Endothelial cell of umbilical vein (primary cell): ENCODE results near the gene TOMM6. TPM values are rescaled to one million over a fixed set of nuclear protein-coding genes. Genes with fewer than 3 reads are reported as not detected.

Experiments used
- BruUV-seq: library from RNA; stranded (reverse); fragments of 400-500 nt; replicated peaks from 2 replicates; lab custom pipeline; 2021; lab: Mats Ljungman, UMichigan
- CTCF ChIA-PET: fragments of 300-600, 350-600 bp; sonication (Branson Sonifier 250); formaldehyde crosslinking; loops from one replicate; lab custom pipeline; 2021; ENCODE audit warnings: antibody characterized with exemption, inconsistent platforms; lab: Charles Lee
- POLR2A ChIA-PET: fragments of 300-600, 350-600 bp; sonication (Branson Sonifier 250); formaldehyde crosslinking; loops from one replicate; lab custom pipeline; 2021; ENCODE audit warnings: antibody characterized with exemption, inconsistent platforms; lab: Charles Lee
- DNase-seq: peaks from one replicate; pipeline ENCODE4 v3.0.0-alpha.2; 2011; ENCODE audit warnings: low read depth, low spot score
- FAIRE-seq: peaks from 2 replicates; lab custom pipeline; 2011; peaks lifted over from hg19 to GRCh38; lab: Jason Lieb, UNC
- H2AFZ ChIP-seq: 2 replicates; pipeline ENCODE4 v1.6.0; 2012; ENCODE audit warnings: low read depth, low read length, control low read depth, inconsistent platforms
- H3K27ac ChIP-seq: 2 replicates; pipeline ENCODE4 v1.5.1; 2011; ENCODE audit warnings: low read depth, mild to moderate bottlenecking, control low read depth, low read length, moderate library complexity; ENCODE audit not compliant: insufficient read depth
- H3K27me3 ChIP-seq, 2 experiments: 2 replicates each; pipeline versions ENCODE4 v1.6.0 to v1.6.1; 2011; ENCODE audit warnings: low read length in 2 of 2, mixed read lengths in 1 of 2; ENCODE audit not compliant: control insufficient read depth in 2 of 2, insufficient read depth in 2 of 2
- H3K36me3 ChIP-seq, 2 experiments: 2 replicates in 1 of 2; 3 replicates in 1 of 2; pipeline ENCODE4 v1.5.1; 2011; ENCODE audit warnings: low read length in 2 of 2, mild to moderate bottlenecking in 1 of 2, moderate library complexity in 1 of 2; ENCODE audit not compliant: control insufficient read depth in 2 of 2, insufficient read depth in 2 of 2; ENCODE audit errors: extremely low read depth in 1 of 2
- H3K4me1 ChIP-seq: 3 replicates; pipeline ENCODE4 v1.5.1; 2011; ENCODE audit warnings: mild to moderate bottlenecking, low read length; ENCODE audit not compliant: control insufficient read depth, insufficient read depth; ENCODE audit errors: extremely low read depth
- H3K4me2 ChIP-seq: 2 replicates; pipeline ENCODE4 v1.6.1; 2011; ENCODE audit warnings: low read length, control low read depth, mixed read lengths; ENCODE audit not compliant: insufficient read depth
- H3K4me3 ChIP-seq, 3 experiments: fragments of 200-600 bp in 1 of 3; sonication (generic), shearing (Covaris generic) in 1 of 3; replicated peaks in 1 of 3; 2 replicates each; pipeline ENCODE4 v1.5.1; 2011 to 2016; ENCODE audit warnings: control low read depth in 3 of 3, low read length in 3 of 3, mild to moderate bottlenecking in 2 of 3, inconsistent platforms in 1 of 3, low read depth in 1 of 3, moderate library complexity in 1 of 3; ENCODE audit not compliant: insufficient read depth in 1 of 3
- H3K79me2 ChIP-seq: 2 replicates; pipeline ENCODE4 v1.6.0; 2012; ENCODE audit warnings: low read length, inconsistent platforms; ENCODE audit not compliant: control insufficient read depth, insufficient read depth
- H3K9ac ChIP-seq: replicated peaks from 2 replicates; pipeline ENCODE3; 2011; ENCODE audit warnings: low read length, control low read depth; ENCODE audit not compliant: insufficient read depth; ENCODE audit errors: extremely low read depth
- H3K9me1 ChIP-seq: replicated peaks from 3 replicates; pipeline ENCODE4 v1.6.0; 2011; ENCODE audit warnings: mild to moderate bottlenecking, low read length; ENCODE audit not compliant: control insufficient read depth, insufficient read depth; ENCODE audit errors: extremely low read depth
- H3K9me3 ChIP-seq: replicated peaks from 2 replicates; pipeline ENCODE4 v1.5.1; 2012; ENCODE audit warnings: low read length, inconsistent platforms; ENCODE audit not compliant: control insufficient read depth, insufficient read depth
- H4K20me1 ChIP-seq: replicated peaks from 2 replicates; pipeline ENCODE3; 2011; ENCODE audit warnings: mild to moderate bottlenecking, low read length; ENCODE audit not compliant: control insufficient read depth, insufficient read depth; ENCODE audit errors: extremely low read depth
- EZH2 ChIP-seq: IDR thresholded peaks from 2 replicates; pipeline ENCODE4 v1.6.1; 2012; ENCODE audit warnings: borderline replicate concordance, low read depth, mild to moderate bottlenecking, moderate library complexity, low read length, inconsistent platforms; ENCODE audit not compliant: severe bottlenecking
- FOS ChIP-seq: IDR thresholded peaks from 2 replicates; pipeline ENCODE4 v1.6.1; 2011; ENCODE audit warnings: mild to moderate bottlenecking, low read length, moderate library complexity, borderline replicate concordance; ENCODE audit not compliant: insufficient read depth
- GATA2 ChIP-seq: IDR thresholded peaks from 2 replicates; pipeline ENCODE4 v1.7.0; 2011; ENCODE audit warnings: low read depth, mild to moderate bottlenecking, moderate library complexity, mixed read lengths, low read length; ENCODE audit not compliant: insufficient read length, insufficient read depth
- JUN ChIP-seq: IDR thresholded peaks from 2 replicates; pipeline ENCODE4 v1.6.1; 2011; ENCODE audit warnings: borderline replicate concordance, low read depth; ENCODE audit not compliant: insufficient read length, insufficient read depth
- MAX ChIP-seq: IDR thresholded peaks from 2 replicates; pipeline ENCODE4 v1.6.1; 2011; ENCODE audit not compliant: insufficient read depth, insufficient read length
- MYC ChIP-seq: IDR thresholded peaks from one replicate; pipeline ENCODE4 v1.6.1; 2011; ENCODE audit warnings: mild to moderate bottlenecking, low read depth, low read length
- POLR2A ChIP-seq: IDR thresholded peaks from 2 replicates; pipeline ENCODE4 v1.6.1; 2012; ENCODE audit warnings: low read depth, mild to moderate bottlenecking, control low read depth, low read length
- POLR2AphosphoS5 ChIP-seq: IDR thresholded peaks from 2 replicates; pipeline ENCODE4 v1.6.1; 2012; ENCODE audit warnings: low read depth, mild to moderate bottlenecking, control low read depth, low read length, moderate library complexity; ENCODE audit not compliant: insufficient read depth
- dilution Hi-C: fragments of 300-500 bp; cut with MboI; formaldehyde crosslinking; loops from one replicate; pipeline ENCODE4 v1.15.0; 2019; ENCODE audit warnings: low sequenced_read_pairs; ENCODE audit not compliant: extremely low pct_ligation_motif_present
- intact Hi-C: fragments of 100-400 bp; cut with micrococcal nuclease; formaldehyde crosslinking; loops from one replicate; pipeline ENCODE4 v1.10.0; 2022
- polyA plus RNA-seq, 4 experiments: library from polyadenylated mRNA; depleted of rRNA in 3 of 4; stranded (reverse) in 3 of 4; unstranded in 1 of 4; fragments of >200 nt; gene quantifications; 2 replicates each; pipeline versions ENCODE4 v1.2.1 to v1.2.3, GENCODE V29; 2011 to 2012; ENCODE audit warnings: missing spikeins in 1 of 4
- total RNA-seq: library from RNA; stranded (reverse); gene quantifications from 2 replicates; pipeline ENCODE4 v1.2.3, GENCODE V29; 2021
- TF ChIP-seq, protein P1 (sequence below), 2 donors: IDR thresholded peaks; 1 replicate in 1 of 2; 2 replicates in 1 of 2; pipeline ENCODE4 v1.5.1; 2011; ENCODE audit warnings: low read length in 2 of 2, mild to moderate bottlenecking in 2 of 2, moderate library complexity in 2 of 2, control low read depth in 1 of 2, inconsistent platforms in 1 of 2, low read depth in 1 of 2; ENCODE audit not compliant: insufficient read depth in 1 of 2; ENCODE audit errors: extremely low read depth in 1 of 2

The TOMM6 gene
- total and polyA plus RNA-seq, 2 donors (not counting 3 experiments of a cell fraction or from before 2014, with no cell fraction given): 233 to 527 TPM

DNA sequence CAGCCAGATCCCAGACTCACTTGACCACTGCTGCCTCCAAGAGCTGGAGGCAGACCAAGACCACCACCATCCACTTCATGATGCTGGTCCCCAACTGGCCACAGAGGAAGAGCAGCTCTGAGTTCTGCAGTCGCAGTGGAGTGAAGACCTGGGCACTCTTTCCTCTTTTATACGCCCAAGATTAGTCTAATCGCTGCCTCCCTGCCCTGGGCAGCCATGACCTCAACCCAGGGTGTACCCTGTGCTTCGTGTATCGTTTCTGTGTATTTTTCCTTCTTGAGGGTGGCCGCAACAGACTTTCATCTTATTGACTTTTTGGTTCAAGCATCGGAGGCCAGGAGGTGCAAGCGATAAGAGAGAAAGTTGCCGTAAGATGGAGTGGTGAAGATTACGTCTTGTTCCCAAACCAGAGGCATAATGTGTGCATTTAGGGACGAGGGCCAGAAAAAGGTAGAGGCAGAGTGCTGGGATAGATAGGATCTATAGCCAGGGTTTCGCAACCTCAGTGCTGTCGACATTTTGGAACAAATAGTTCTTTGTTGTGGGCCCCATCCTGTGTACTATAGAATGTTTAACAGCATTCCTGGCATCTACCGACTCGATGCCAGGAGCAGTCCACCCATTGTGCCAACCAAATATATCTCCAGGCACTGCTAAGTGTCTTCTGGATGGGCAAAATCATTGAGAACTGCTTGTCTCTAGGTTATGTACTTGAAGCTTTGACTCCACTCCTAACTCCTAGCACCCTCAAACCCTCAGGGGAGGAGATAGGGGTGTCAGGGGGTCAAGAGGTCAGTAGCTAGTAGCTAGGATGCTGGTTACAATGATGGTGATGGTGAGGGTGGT, 40.0 kb upstream of the TOMM6 start, which contains the start of gene PGC:
Gene PGC (minus strand): TSS at position 142 of the 846 bp plus-strand sequence. CDS start 63 bp downstream, at position 79.
- H3K9me1 ChIP-seq: no peaks in the 10 kb centered on the region
- H3K9ac ChIP-seq: no peak within 1 kb of the TSS
- POLR2A ChIA-PET: no interaction called here
- H3K36me3 ChIP-seq: no peaks in the 10 kb centered on the region
- H3K4me1 ChIP-seq: no peaks in the 10 kb centered on the region
- no peaks in the 10 kb centered on the region for H3K79me2 ChIP-seq
- FAIRE-seq: no peak
- H3K27me3 ChIP-seq: peaks cover 0 to 3% of the 10 kb centered on the region in 2 experiments
- no peaks in the 10 kb centered on the region for H4K20me1 ChIP-seq
- intact Hi-C loops (no loop called here), dilution Hi-C loops (no loop called here)
- no peak within 1 kb of the TSS for H3K4me3 ChIP-seq
- no peak for DNase-seq
- TF ChIP-seq JUN (no peak), POLR2A (no peak), EZH2 (no peak)
- TF ChIP-seq, protein P1, sequence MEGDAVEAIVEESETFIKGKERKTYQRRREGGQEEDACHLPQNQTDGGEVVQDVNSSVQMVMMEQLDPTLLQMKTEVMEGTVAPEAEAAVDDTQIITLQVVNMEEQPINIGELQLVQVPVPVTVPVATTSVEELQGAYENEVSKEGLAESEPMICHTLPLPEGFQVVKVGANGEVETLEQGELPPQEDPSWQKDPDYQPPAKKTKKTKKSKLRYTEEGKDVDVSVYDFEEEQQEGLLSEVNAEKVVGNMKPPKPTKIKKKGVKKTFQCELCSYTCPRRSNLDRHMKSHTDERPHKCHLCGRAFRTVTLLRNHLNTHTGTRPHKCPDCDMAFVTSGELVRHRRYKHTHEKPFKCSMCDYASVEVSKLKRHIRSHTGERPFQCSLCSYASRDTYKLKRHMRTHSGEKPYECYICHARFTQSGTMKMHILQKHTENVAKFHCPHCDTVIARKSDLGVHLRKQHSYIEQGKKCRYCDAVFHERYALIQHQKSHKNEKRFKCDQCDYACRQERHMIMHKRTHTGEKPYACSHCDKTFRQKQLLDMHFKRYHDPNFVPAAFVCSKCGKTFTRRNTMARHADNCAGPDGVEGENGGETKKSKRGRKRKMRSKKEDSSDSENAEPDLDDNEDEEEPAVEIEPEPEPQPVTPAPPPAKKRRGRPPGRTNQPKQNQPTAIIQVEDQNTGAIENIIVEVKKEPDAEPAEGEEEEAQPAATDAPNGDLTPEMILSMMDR (IDR thresholded peaks at IDR 0.05; ENCODE audit: extremely low read depth in 1 of 2, insufficient read depth in 1 of 2, low read depth in 1 of 2, low read length in 2 of 2): no peak
- no peak within 1 kb of the TSS for H3K4me2 ChIP-seq
- CTCF ChIA-PET: no interaction called here
- no peaks in the 10 kb centered on the region for H3K9me3 ChIP-seq
- H2AFZ ChIP-seq: no peak within 1 kb of the TSS
- H3K27ac ChIP-seq: no peak within 1 kb of the TSS
- no TSS peak for BruUV-seq

DNA sequence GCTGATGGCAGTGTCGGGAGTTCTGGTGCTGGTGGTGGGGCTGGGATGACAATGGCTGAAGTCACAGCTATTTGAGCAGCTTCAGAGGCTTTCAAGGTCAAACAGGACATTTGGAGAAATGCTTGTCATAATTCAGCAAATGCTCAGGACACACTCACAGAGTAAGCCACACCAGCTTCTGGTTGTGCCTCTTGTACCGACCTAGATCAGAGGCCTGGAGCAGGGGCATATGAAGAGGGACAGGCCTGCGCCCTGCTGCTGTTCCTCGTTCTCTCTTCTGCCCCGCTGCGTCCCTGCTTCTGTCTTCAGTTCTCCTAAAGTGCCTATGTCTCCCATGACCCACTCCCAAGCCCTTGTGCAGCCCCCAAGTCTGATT, 39.4 kb upstream of the TOMM6 start:
- Histone ChIP-seq H3K36me3 (no peaks in the 10 kb centered on the region), H3K4me1 (no peaks in the 10 kb centered on the region), H3K4me2 (no peak overlapping the region), H3K9me3 (no peaks in the 10 kb centered on the region), H3K9me1 (no peaks in the 10 kb centered on the region), H4K20me1 (no peaks in the 10 kb centered on the region), H2AFZ (no peak overlapping the region), H3K27me3 (peaks cover 0 to 3% of the 10 kb centered on the region in 2 experiments), H3K79me2 (no peaks in the 10 kb centered on the region), H3K4me3 (no peak overlapping the region), H3K27ac (no peak overlapping the region), H3K9ac (no peak overlapping the region)
- FAIRE-seq: no peak
- intact Hi-C loops (no loop called here), dilution Hi-C loops (no loop called here)
- DNase-seq: no peak
- no peak for TF ChIP-seq POLR2AphosphoS5
- TF ChIP-seq GATA2: no peak
- no peak for TF ChIP-seq POLR2A
- TF ChIP-seq EZH2: no peak
- TF ChIP-seq MYC: no peak
- TF ChIP-seq MAX: no peak
- TF ChIP-seq JUN: no peak
- no peak for TF ChIP-seq FOS
- TF ChIP-seq, protein P1 (IDR thresholded peaks at IDR 0.05; ENCODE audit: extremely low read depth in 1 of 2, insufficient read depth in 1 of 2, low read depth in 1 of 2, low read length in 2 of 2): no peak
- ChIA-PET POLR2A (no interaction called here), CTCF (no interaction called here)
- BruUV-seq: no TSS peak
